Measurements from ENCODE around the gene STRIT1.

- TF ChIP-seq CTCF (IDR thresholded peaks at IDR 0.05) (no peak), BHLHE40 (IDR thresholded peaks at IDR 0.05; ENCODE audit: low read depth, low read length) (no peak), EP300 (IDR thresholded peaks at IDR 0.05) (no peak), NR3C1 (IDR thresholded peaks at IDR 0.05) (no peak), REST (IDR thresholded peaks at IDR 0.05) (no peak), RNF2 (IDR thresholded peaks at IDR 0.05; ENCODE audit: borderline replicate concordance, low read depth) (no peak)
These were observed 25.3 kb upstream of the STRIT1 start for GRCh38 chr3:155318740-155319139.
